Measurements from ENCODE around the gene RSAD2.

Gene RSAD2

GRCh38 chr2:6906165-6906741, 28.7 kb downstream of the RSAD2 start:
- DNase-seq (ENCODE audit: low read depth), result no peak

GRCh38 chr2:6908291-6908690, 30.7 kb downstream of the RSAD2 start:
- DNase-seq (ENCODE audit: low read depth), result no peak

GRCh38 chr2:6909431-6910385, 32.1 kb downstream of the RSAD2 start:
- no peak for DNase-seq (ENCODE audit: low read depth)

- DNase-seq (ENCODE audit: low read depth), result no peak
These were observed 34.1 kb downstream of the RSAD2 start for GRCh38 chr2:6911721-6912120.

GRCh38 chr2:6913415-6914157, 36.0 kb downstream of the RSAD2 start:
- no peak for DNase-seq (ENCODE audit: low read depth)

GRCh38 chr2:6914828-6915227, 37.3 kb downstream of the RSAD2 start:
- no peak for DNase-seq (ENCODE audit: low read depth)

- DNase-seq (ENCODE audit: low read depth), result no peak
These were observed 37.8 kb downstream of the RSAD2 start for GRCh38 chr2:6915399-6915798.

- no peak for DNase-seq (ENCODE audit: low read depth)
These were observed 38.6 kb downstream of the RSAD2 start for GRCh38 chr2:6916224-6916623.

- no peak for DNase-seq (ENCODE audit: low read depth)
These were observed 39.1 kb downstream of the RSAD2 start for GRCh38 chr2:6916736-6917070.

- DNase-seq (ENCODE audit: low read depth), result peak; percentile 53
These were observed 39.6 kb downstream of the RSAD2 start, which contains the start of gene RNF144A for GRCh38 chr2:6917071-6917760. Gene RNF144A (plus strand): TSS chr2:6917412. CDS start chr2:6996927, 79,515 bp downstream.

- DNase-seq (ENCODE audit: low read depth), result no peak
These were observed 40.3 kb downstream of the RSAD2 start for GRCh38 chr2:6917761-6918421.

- no peak for DNase-seq (ENCODE audit: low read depth)
These were observed 42.5 kb downstream of the RSAD2 start for GRCh38 chr2:6919901-6920742.

GRCh38 chr2:6920743-6921064, 43.1 kb downstream of the RSAD2 start:
- DNase-seq (ENCODE audit: low read depth), result no peak

GRCh38 chr2:6921321-6921922, 43.8 kb downstream of the RSAD2 start:
- DNase-seq (ENCODE audit: low read depth), result no peak

GRCh38 chr2:6922201-6922656, 44.7 kb downstream of the RSAD2 start:
- no peak for DNase-seq (ENCODE audit: low read depth)

- DNase-seq (ENCODE audit: low read depth), result no peak
These were observed 45.7 kb downstream of the RSAD2 start for GRCh38 chr2:6923319-6923718.

GRCh38 chr2:6924101-6924923, 46.7 kb downstream of the RSAD2 start:
- DNase-seq (ENCODE audit: low read depth), result no peak

- no peak for DNase-seq (ENCODE audit: low read depth)
These were observed 47.4 kb downstream of the RSAD2 start for GRCh38 chr2:6924924-6925409.

GRCh38 chr2:6926071-6926732, 48.6 kb downstream of the RSAD2 start:
- DNase-seq (ENCODE audit: low read depth), result no peak

Data from stimulated activated CD8-positive, alpha-beta memory T cell treated with anti-CD3 and anti-CD28 coated beads, Interleukin-7, amount 100 ng/mL, for 24 hours (primary cell).